ENCODE measurements around the gene FEM1A. TPM values are rescaled to one million over a fixed set of nuclear protein-coding genes. Genes with fewer than 3 reads are reported as not detected.

The FEM1A gene
- total and polyA plus RNA-seq, 2 donors (not counting 1 experiment from before 2014, with no cell fraction given): 5.8 to 18.7 TPM

DNA sequence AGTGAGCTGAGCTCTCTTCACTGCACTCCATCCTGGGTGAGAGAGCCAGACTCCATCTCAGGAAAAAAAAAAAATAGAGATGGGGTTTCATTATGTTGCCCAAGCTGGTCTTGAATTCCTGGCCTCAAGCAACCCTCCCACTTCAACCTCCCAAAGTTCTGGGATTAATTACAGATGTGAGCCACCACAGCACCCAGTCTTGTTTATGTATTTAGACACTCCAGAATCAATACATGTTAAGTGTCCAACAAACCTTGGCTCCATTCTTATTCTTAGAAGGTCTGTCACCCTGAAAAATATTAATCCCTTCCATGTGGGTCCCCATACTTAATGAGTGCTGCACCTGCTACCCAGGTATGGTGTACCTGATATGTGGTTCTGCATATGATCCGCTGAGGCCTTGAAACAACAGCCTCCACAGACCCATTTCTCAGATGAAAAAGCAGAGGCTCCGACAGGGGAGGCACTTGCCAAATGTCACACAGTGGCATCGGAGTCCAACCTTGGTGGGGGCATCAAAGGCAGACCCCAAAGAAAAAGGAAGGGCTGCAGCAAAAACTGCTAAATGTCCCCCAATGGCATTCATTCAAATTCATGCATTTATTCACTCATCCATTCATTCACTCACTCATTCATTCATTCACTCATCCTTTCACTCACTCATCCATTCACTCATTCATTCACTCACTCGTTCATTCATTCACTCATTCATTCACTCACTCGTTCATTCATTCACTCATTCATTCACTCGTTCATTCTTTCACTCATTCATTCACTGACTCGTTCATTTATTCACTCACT lies 23.3 kb downstream of the FEM1A start:
- peaks cover 0 to 9% (median 0%) of the 10 kb centered on the region in 3 donors for H3K9me3 ChIP-seq (ENCODE audit: control extremely low read depth in 1 of 3, control insufficient read depth in 2 of 3, insufficient read depth in 1 of 3, low read length in 2 of 3)
- peak overlapping the region; percentile 42 for H3K9ac ChIP-seq (ENCODE audit: low read length)
- peak overlapping the region; percentile 74 for H3K4me3 Mint-ChIP-seq
- H3K27me3 Mint-ChIP-seq: no peaks in the 10 kb centered on the region
- H3K4me1 ChIP-seq (ENCODE audit: control insufficient read depth in 2 of 2, insufficient read depth in 2 of 2, low read length in 2 of 2): peaks cover 10 to 21% of the 10 kb centered on the region in 2 donors
- ChIA-PET POLR2A (no interaction called here), CTCF (interaction anchor here (0.5 to 16.3 kb wide), 7 partner anchors 8 to 281 kb away, joined by 3 to 612 read pairs (median 6); partner anchors contain the start of gene PLIN3)
- WGBS (ENCODE audit: insufficient coverage): 74% methylated on average over 7 of the region's 7 CpGs
- peaks cover 25% of the 10 kb centered on the region for H3K4me1 Mint-ChIP-seq
- no peak overlapping the region for H3K27ac Mint-ChIP-seq
- H4K20me1 ChIP-seq (ENCODE audit: control insufficient read depth, insufficient read depth, low read length, poor library complexity, severe bottlenecking): peaks cover 6% of the 10 kb centered on the region
- H3K27me3 ChIP-seq (replicated peaks in 1 of 4; ENCODE audit: control extremely low read depth in 1 of 4, control insufficient read depth in 3 of 4, insufficient read depth in 4 of 4, low read length in 3 of 4): no peaks in the 10 kb centered on the region
- DNase-seq: no peak
- H3K36me3 ChIP-seq (replicated peaks in 1 of 2; ENCODE audit: control extremely low read depth in 1 of 2, control insufficient read depth in 1 of 2, extremely low read depth in 1 of 2, insufficient read depth in 2 of 2, low read length in 1 of 2): peaks cover 0 to 19% of the 10 kb centered on the region in 2 experiments
- intact Hi-C loops (cut with micrococcal nuclease): loop anchor here (1.0 to 5.0 kb wide), 3 partner anchors 14 to 52 kb away; partner anchors contain the start of genes FEM1A and PLIN3
- H3K9me3 Mint-ChIP-seq (ENCODE audit: insufficient read depth): no peaks in the 10 kb centered on the region
- peak overlapping the region in 1 of 5 experiments; percentile 57 for H3K4me3 ChIP-seq (ENCODE audit: control extremely low read depth in 1 of 5, extremely low read depth in 1 of 5, insufficient read depth in 1 of 5, low read depth in 2 of 5, low read length in 4 of 5)
- ATAC-seq (ENCODE audit: low read depth): no peak
- H3K79me2 ChIP-seq (ENCODE audit: control insufficient read depth, insufficient read depth, low read length): peaks cover 27% of the 10 kb centered on the region
- TF ChIP-seq EZH2 (IDR thresholded peaks at IDR 0.05; ENCODE audit: borderline replicate concordance, insufficient read depth, low read depth, low read length, poor library complexity, severe bottlenecking): no peak
- TF ChIP-seq, protein P1, sequence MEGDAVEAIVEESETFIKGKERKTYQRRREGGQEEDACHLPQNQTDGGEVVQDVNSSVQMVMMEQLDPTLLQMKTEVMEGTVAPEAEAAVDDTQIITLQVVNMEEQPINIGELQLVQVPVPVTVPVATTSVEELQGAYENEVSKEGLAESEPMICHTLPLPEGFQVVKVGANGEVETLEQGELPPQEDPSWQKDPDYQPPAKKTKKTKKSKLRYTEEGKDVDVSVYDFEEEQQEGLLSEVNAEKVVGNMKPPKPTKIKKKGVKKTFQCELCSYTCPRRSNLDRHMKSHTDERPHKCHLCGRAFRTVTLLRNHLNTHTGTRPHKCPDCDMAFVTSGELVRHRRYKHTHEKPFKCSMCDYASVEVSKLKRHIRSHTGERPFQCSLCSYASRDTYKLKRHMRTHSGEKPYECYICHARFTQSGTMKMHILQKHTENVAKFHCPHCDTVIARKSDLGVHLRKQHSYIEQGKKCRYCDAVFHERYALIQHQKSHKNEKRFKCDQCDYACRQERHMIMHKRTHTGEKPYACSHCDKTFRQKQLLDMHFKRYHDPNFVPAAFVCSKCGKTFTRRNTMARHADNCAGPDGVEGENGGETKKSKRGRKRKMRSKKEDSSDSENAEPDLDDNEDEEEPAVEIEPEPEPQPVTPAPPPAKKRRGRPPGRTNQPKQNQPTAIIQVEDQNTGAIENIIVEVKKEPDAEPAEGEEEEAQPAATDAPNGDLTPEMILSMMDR (IDR thresholded peaks at IDR 0.05): no peak
- H2AFZ ChIP-seq (ENCODE audit: insufficient read depth, low read depth, low read length, poor library complexity, severe bottlenecking): no peak overlapping the region
- no peak overlapping the region for H3K27ac ChIP-seq (ENCODE audit: low read length in 2 of 2)
- peak overlapping the region; percentile 69 for H3K4me2 ChIP-seq (replicated peaks; ENCODE audit: low read depth, low read length, poor library complexity, severe bottlenecking)
